Stimulated activated CD4-positive, alpha-beta T cell treated with anti-CD3 and anti-CD28 coated beads, Interleukin-2, amount 100 ng/mL, for 24 hours (primary cell): Measurements from ENCODE around the gene CAPN11.
"Not testable (repeated sequence)": the region's sequence is repeated elsewhere in the genome, so short reads cannot be mapped to it uniquely, and the experiment has no call there.

Source experiments
- DNase-seq, 2 donors: peaks; one replicate each; pipeline ENCODE4 v3.0.0-alpha.2; 2020

Gene CAPN11

DNA sequence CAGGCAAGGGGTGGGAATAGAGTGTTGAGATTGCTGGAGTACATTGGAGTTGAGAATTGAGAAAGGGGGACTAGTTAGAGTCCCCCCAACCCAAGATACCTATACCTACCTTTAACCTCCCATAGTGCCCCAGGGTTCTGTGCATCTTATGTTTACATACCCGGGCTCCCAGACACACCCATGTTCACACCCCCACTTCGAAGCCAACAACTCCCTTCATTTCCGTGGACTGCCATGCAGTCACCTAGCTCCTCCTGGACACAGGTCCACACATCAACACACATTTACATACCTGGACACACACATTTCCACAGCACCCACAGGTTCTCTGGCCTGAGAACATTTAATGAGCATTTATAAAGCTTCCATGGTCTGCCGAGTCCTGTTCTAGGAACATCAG is 26.1 kb upstream of the CAPN11 start:
- DNase-seq: no peak

DNA sequence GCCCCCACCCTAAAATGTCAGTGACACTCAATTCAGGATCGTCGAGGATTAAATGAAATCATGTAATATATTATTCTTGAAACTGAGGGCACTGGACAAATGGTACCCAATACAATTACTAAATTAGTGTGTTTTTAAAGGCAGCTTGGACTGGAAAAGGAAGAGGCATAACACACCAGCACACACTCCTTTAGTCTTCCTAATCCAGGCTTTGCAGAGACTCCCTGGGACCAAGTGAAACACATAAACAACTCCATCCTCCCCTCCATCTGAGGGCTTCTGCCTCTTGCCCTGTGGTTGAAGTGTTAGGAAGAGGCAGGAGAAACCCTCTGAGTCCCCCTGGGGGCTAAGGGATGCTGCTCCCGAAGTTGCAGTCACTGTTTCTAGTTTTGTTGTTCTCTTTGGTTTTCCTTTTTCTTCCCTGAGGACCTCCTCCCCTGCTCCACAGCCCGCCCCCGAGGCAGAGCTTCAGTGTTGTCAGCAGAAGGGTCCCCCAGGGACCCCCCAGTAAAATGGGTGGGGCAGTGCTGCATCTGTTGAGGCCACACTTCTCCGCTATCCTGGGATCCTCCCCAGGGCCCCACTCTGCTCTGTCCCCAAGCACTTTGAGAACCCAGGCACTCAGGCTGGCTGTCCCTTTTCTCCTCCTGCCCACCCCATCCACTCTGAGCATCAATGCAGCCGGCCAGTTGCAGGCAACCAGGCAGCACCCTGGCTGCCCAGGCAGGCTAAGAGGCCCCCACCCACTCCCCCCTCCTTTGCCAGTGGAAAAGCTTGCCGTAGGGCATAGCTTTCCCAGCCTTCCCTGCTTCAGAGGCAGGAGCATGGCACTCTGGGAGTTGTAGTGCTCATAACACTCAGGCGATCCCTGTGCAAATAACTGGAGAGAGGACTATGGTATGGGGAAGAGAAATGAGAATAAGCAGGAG is 25.4 kb upstream of the CAPN11 start:
- no peak for DNase-seq

GRCh38 chr6:44133981-44134711 is 24.5 kb upstream of the CAPN11 start:
- DNase-seq: no peak

GRCh38 chr6:44135173-44135758 is 23.4 kb upstream of the CAPN11 start:
- DNase-seq: no peak

- no peak for DNase-seq
These were observed 22.7 kb upstream of the CAPN11 start for GRCh38 chr6:44135875-44136274.

DNA sequence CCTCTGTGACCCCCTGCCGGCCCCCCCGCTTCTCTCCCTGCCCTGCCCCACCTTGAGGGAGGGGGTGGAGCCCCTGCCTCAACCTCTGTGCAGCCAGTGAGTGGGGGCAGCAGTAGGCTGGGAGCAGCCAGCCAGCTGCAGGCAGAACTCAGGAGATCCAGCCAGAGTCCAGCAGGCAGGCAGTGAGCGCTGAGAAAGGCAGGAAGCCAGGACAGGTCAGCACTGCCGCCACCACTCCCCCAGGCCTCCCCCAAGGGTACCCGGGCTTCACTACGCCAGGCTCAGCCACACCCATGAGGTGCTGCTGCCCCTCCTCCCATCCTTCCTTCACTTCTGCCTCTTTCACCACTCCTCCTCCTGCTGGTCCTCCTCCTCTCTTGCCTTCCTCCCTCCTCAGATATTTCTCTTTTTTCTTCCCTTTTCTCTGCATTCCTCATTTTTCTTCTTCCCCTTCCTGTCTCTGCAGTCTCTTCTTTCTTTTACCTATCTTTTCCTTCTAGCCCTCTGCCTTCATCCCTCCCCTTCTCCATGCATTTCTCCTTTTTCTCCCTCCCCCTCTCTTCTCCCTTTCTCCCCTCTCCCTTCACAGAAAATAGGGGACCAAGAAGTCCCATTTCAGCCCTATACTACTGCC is 19.8 kb upstream of the CAPN11 start:
- no peak for DNase-seq

- no peak for DNase-seq
These were observed 19.3 kb upstream of the CAPN11 start for GRCh38 chr6:44139351-44139743.

DNA sequence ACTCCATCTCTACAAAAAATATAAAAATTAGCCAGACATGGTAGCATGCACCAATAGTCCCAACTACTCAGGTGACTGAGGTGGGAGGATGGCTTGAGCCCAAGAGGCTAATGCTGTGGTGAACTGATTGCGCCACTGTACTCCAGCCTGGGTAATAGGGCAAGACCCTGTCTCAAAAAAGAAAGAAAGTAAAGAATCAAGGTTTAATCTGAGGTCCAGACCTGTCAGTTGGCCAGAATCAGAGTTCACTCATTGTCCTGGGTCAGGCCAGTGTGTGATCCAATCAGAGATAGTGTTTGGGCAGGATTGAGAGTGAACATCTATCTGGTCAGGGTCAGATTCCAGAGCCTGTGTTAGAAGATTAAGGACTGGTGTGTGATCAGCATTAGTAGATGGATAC is 15.8 kb upstream of the CAPN11 start:
- DNase-seq: no peak

GRCh38 chr6:44143731-44144130 is 14.9 kb upstream of the CAPN11 start:
- DNase-seq: no peak

DNA sequence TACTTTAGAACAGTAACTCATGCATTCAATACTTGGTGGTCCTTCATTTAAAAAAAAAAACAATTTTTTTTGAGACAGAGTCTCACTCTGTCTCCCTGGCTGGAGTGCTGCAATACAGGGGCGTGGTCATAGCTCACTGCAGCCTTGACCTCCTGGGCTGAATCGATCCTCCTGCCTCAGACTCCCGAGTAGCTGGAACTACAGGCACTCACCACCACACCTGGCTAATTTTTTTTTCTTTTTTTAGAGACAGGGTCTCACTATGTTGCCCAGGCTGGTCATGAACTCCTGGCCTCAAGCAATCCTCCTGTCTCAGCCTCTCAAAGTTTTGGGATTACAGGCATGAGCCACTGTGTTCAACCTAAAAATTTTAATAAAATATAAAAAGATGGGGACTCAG is 14.1 kb upstream of the CAPN11 start:
- DNase-seq: not testable (repeated sequence)

DNA sequence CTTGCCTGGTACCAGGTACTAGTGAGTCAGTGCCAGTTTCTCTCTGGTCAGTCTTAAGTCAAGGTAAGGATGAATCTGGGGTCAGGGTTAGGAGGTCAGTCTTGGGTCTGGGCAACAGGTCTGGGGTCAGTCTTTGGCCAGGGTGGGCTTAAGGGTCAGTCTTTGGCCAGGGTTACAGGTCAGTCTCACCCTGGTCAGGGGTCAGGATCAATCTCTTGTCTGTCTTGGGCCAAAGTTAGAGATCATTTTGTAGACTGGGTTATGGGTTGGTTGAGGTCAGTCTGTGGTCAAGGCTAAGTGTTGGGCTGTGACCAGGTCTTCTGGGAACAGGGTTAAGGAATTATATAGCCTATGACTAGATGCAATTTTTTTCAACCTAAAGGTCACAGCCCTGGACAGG is 12.8 kb upstream of the CAPN11 start:
- no peak for DNase-seq

DNA sequence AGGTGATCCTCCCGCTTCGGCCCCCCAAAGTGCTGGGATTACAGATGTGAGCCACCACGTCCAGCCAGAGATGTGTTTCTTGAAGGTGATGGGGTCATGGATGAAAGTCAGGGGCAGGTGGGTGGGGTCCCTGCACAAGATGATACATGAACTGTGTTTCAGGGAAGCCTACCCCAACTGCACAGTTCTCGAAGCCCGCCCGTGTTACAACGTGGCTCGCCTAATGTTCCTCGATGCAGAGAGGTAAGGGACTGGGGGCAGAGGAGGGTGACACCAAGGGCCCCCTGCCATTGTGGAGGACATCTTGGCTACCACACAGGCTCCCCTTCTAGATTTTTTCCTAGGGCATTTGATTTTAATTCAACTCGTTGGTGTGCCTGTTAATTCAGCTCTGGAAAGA is 11.9 kb upstream of the CAPN11 start:
- DNase-seq: no peak

- no peak for DNase-seq
These were observed 11.4 kb upstream of the CAPN11 start for GRCh38 chr6:44147256-44147655.

- DNase-seq: no peak
These were observed 10.3 kb upstream of the CAPN11 start for GRCh38 chr6:44148306-44148705.

DNA sequence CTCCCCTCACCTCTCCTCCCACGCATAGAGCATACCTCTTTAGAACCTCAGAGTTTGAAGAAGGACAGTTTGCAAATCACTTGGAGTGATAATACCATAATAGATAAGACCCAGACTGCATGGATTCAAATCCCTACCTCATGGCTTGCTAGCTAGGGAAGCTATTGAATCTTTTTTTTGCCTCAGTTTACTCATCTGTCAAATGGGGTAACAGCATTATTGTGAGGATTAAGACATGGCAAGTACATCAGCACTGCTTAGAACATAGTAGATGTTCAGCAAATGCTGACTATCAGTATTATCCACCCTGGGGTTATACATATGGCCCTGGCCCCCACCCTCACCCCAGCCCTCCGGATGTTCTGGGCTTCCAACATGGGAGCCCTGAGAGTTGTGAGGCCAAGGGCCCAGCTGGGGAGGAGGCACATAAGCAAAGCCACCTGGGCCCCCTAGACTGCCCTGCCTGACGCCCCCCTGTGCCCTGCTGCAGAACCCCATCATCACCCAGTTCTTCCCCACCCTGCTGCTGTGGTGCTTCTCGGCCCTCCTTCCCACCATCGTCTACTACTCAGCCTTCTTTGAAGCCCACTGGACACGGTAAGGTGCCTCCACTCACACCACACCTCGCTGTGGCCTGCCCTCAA is 9.1 kb upstream of the CAPN11 start:
- no peak for DNase-seq

DNA sequence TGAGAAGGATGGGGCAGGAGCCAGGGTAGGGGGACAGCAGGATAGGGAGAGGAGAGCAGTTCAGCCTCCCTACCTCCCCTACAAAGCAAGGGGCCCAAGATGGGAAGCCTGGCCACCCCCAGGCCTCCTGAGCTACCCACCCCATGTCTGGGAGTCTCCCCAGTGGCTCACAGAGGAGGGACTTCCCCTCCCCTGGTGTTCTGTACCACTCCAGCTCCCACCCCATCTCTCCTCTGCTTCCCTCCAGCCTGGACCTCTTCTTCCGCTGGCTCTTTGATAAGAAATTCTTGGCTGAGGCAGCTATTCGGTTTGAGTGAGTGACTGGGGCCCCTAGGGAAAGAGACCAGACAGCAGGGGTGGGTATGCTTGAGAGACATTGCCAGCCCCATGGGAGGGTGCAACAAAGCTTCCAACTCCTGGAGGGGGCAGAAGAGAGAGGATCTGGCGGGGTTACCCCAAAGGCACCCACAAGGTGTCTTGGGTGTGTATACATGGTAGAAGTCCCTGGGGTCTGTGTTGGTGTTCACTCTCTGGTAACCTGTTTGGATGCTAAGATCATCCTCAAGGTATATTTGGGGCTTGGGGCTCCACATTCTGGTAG is 8.2 kb upstream of the CAPN11 start:
- no peak for DNase-seq

GRCh38 chr6:44151348-44152108 is 7.1 kb upstream of the CAPN11 start:
- DNase-seq: peak; percentile 85 to 87

- DNase-seq: no peak
These were observed 6.5 kb upstream of the CAPN11 start for GRCh38 chr6:44152109-44152461.

GRCh38 chr6:44152533-44152932 is 6.1 kb upstream of the CAPN11 start:
- DNase-seq: no peak

GRCh38 chr6:44154067-44154466 is 4.6 kb upstream of the CAPN11 start:
- no peak for DNase-seq

GRCh38 chr6:44156494-44157151 is 2.0 kb upstream of the CAPN11 start:
- DNase-seq: no peak
